IPS-NIHi7 (cell line): Measurements from ENCODE around the gene KIRREL2.
"Not testable (repeated sequence)": the region's sequence is repeated elsewhere in the genome, so short reads cannot be mapped to it uniquely, and the experiment has no call there.

Source experiments
- DNase-seq: peaks from one replicate; pipeline ENCODE4 v3.0.0; 2012; ENCODE audit warnings: mixed read lengths; ENCODE audit errors: extremely low spot score

Gene KIRREL2

GRCh38 chr19:35869327-35870123 lies 12.8 kb downstream of the KIRREL2 start:
- DNase-seq = peak; percentile 85

GRCh38 chr19:35870124-35870736 lies 13.5 kb downstream of the KIRREL2 start:
- peak; percentile 79 for DNase-seq

GRCh38 chr19:35870798-35871197 lies 14.1 kb downstream of the KIRREL2 start:
- DNase-seq = no peak

GRCh38 chr19:35871611-35872010 lies 14.9 kb downstream of the KIRREL2 start:
- no peak for DNase-seq

GRCh38 chr19:35872180-35872579 lies 15.5 kb downstream of the KIRREL2 start:
- no peak for DNase-seq

- no peak for DNase-seq
Observed at GRCh38 chr19:35874392-35874930, 17.8 kb downstream of the KIRREL2 start.

GRCh38 chr19:35879068-35879467 lies 22.4 kb downstream of the KIRREL2 start:
- DNase-seq = no peak

- DNase-seq = peak; percentile 95
Observed at GRCh38 chr19:35879770-35880317, 23.1 kb downstream of the KIRREL2 start.

- peak; percentile 57 for DNase-seq
Observed at GRCh38 chr19:35882114-35882832, 25.6 kb downstream of the KIRREL2 start.

GRCh38 chr19:35883882-35884281 lies 27.2 kb downstream of the KIRREL2 start:
- DNase-seq = no peak

- DNase-seq = no peak
Observed at GRCh38 chr19:35885225-35885738, 28.6 kb downstream of the KIRREL2 start.

GRCh38 chr19:35885904-35886303 lies 29.2 kb downstream of the KIRREL2 start:
- DNase-seq = no peak

- no peak for DNase-seq
Observed at GRCh38 chr19:35887197-35887596, 30.5 kb downstream of the KIRREL2 start.

- no peak for DNase-seq
Observed at GRCh38 chr19:35888398-35888797, 31.7 kb downstream of the KIRREL2 start.

GRCh38 chr19:35889370-35890112 lies 32.8 kb downstream of the KIRREL2 start:
- DNase-seq = no peak

- DNase-seq = no peak
Observed at GRCh38 chr19:35890113-35890650, 33.5 kb downstream of the KIRREL2 start.

GRCh38 chr19:35891819-35892218 lies 35.1 kb downstream of the KIRREL2 start:
- not testable (repeated sequence) for DNase-seq

GRCh38 chr19:35894342-35894741 lies 37.6 kb downstream of the KIRREL2 start:
- no peak for DNase-seq

GRCh38 chr19:35895911-35896642 lies 39.4 kb downstream of the KIRREL2 start:
- DNase-seq = no peak

GRCh38 chr19:35896643-35897040 lies 39.9 kb downstream of the KIRREL2 start:
- DNase-seq = no peak
